Stimulated activated CD8-positive, alpha-beta memory T cell treated with anti-CD3 and anti-CD28 coated beads, Interleukin-4, amount 100 ng/mL, for 24 hours (primary cell): ENCODE results near the gene TSPAN31.

Experiments used
- DNase-seq: peaks from one replicate; pipeline ENCODE4 v3.0.0-alpha.2; 2020; ENCODE audit warnings: low read depth

The TSPAN31 gene

GRCh38 chr12:57783466-57783801, 38.6 kb downstream of the TSPAN31 start:
- no peak for DNase-seq

- DNase-seq, result no peak
Observed at GRCh38 chr12:57783861-57784260, 39.0 kb downstream of the TSPAN31 start.

- no peak for DNase-seq
Observed at GRCh38 chr12:57793920-57794319, 49.1 kb downstream of the TSPAN31 start.

- DNase-seq, result no peak
Observed at GRCh38 chr12:57795354-57795753, 50.5 kb downstream of the TSPAN31 start.

- no peak for DNase-seq
Observed at GRCh38 chr12:57796996-57797395, 52.2 kb downstream of the TSPAN31 start.

- no peak for DNase-seq
Observed at GRCh38 chr12:57797933-57798332, 53.1 kb downstream of the TSPAN31 start.
